Neutrophil (primary cell): ENCODE data around the gene PLRG1.

Experiments used
- H3K27ac ChIP-seq: fragments of 200-600 bp; sonication (generic); 2 replicates; pipeline ENCODE4 v1.5.1; 2016; ENCODE audit warnings: mild to moderate bottlenecking, moderate library complexity
- H3K27me3 ChIP-seq: fragments of 200-600 bp; sonication (generic); 2 replicates; pipeline ENCODE4 v1.6.0; 2016; ENCODE audit warnings: mild to moderate bottlenecking
- H3K36me3 ChIP-seq: fragments of 200-600 bp; sonication (generic); 2 replicates; pipeline ENCODE4 v1.5.1; 2017
- H3K4me1 ChIP-seq, 2 experiments: fragments of 200-600 bp in 1 of 2; sonication (generic) in 1 of 2; 1 replicate in 1 of 2; 2 replicates in 1 of 2; pipeline versions ENCODE4 v1.5.1 to v1.6.1; 2013 to 2016; ENCODE audit warnings: low read depth in 1 of 2, low read length in 1 of 2, mild to moderate bottlenecking in 1 of 2, moderate library complexity in 1 of 2; ENCODE audit not compliant: control insufficient read depth in 1 of 2, insufficient read depth in 1 of 2
- H3K4me3 ChIP-seq, 2 experiments: fragments of 200-600 bp in 1 of 2; sonication (generic) in 1 of 2; 1 replicate in 1 of 2; 2 replicates in 1 of 2; pipeline ENCODE4 v1.5.1; 2013 to 2016; ENCODE audit warnings: low read depth in 1 of 2, low read length in 1 of 2, mild to moderate bottlenecking in 1 of 2, moderate library complexity in 1 of 2
- H3K9me3 ChIP-seq: fragments of 200-600 bp; sonication (generic); 2 replicates; pipeline ENCODE4 v1.5.1; 2016
- TF ChIP-seq, protein P1 (sequence below): fragments of 200-600 bp; sonication (generic); IDR thresholded peaks from 2 replicates; pipeline ENCODE4 v1.5.1; 2016; ENCODE audit warnings: antibody characterized with exemption

Gene PLRG1

DNA sequence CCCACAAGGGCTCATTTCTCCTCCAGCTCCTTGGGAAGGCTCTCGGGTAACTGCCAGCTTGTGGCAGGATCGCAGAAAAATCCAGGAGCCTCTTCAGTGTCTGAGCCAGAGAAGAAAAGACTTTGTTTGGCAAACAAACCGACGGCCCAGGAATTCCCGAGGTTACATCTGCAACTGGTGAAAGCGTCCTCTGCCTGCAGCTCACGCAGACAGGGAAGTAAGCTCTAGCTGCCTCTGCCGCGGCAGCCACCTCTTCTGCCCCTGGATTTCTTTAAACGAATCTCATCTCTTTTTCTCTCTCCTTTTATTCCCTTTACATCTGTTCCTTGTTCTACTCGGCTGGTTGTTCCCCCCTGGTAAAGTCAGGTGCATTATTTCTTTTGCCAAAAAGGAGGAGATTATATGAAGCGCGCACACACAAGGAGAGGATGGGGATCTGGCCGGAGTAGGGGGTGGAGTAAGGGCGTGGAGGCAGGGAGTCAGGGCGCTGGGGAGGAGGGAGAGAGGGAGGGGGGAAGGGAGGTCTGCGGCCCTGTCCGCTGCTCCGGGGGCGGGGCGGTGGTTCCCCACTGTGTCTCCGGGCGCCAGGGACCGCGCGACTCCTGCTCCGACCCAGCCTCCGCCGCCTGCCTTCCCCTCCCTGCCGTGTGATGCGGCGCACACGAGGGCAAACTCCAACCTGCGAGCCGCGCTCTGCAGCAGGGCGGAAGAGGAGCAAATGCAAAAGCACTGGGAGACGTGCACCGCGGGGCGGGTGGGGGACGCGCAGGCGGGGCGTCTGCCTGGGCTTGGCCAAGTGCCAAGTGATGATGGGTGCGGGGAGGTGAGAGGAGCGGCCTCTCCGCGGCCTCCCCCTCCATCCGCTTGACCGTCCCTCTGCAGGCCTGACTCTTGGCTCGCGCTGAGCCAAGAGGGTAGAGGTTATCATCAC lies 58.6 kb downstream of the PLRG1 start, which contains the start of gene DCHS2:
Gene DCHS2 (minus strand): TSS at position 459 of the 931 bp plus-strand sequence. CDS start 444 bp downstream, at position 15.
- Histone ChIP-seq H3K27me3 (peaks cover 96% of the 10 kb centered on the region), H3K27ac (no peak within 1 kb of the TSS), H3K9me3 (no peaks in the 10 kb centered on the region), H3K4me1 (peaks cover 0 to 5% of the 10 kb centered on the region in 2 experiments), H3K36me3 (no peaks in the 10 kb centered on the region), H3K4me3 (no peak within 1 kb of the TSS)
- TF ChIP-seq, protein P1, sequence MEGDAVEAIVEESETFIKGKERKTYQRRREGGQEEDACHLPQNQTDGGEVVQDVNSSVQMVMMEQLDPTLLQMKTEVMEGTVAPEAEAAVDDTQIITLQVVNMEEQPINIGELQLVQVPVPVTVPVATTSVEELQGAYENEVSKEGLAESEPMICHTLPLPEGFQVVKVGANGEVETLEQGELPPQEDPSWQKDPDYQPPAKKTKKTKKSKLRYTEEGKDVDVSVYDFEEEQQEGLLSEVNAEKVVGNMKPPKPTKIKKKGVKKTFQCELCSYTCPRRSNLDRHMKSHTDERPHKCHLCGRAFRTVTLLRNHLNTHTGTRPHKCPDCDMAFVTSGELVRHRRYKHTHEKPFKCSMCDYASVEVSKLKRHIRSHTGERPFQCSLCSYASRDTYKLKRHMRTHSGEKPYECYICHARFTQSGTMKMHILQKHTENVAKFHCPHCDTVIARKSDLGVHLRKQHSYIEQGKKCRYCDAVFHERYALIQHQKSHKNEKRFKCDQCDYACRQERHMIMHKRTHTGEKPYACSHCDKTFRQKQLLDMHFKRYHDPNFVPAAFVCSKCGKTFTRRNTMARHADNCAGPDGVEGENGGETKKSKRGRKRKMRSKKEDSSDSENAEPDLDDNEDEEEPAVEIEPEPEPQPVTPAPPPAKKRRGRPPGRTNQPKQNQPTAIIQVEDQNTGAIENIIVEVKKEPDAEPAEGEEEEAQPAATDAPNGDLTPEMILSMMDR: no peak

DNA sequence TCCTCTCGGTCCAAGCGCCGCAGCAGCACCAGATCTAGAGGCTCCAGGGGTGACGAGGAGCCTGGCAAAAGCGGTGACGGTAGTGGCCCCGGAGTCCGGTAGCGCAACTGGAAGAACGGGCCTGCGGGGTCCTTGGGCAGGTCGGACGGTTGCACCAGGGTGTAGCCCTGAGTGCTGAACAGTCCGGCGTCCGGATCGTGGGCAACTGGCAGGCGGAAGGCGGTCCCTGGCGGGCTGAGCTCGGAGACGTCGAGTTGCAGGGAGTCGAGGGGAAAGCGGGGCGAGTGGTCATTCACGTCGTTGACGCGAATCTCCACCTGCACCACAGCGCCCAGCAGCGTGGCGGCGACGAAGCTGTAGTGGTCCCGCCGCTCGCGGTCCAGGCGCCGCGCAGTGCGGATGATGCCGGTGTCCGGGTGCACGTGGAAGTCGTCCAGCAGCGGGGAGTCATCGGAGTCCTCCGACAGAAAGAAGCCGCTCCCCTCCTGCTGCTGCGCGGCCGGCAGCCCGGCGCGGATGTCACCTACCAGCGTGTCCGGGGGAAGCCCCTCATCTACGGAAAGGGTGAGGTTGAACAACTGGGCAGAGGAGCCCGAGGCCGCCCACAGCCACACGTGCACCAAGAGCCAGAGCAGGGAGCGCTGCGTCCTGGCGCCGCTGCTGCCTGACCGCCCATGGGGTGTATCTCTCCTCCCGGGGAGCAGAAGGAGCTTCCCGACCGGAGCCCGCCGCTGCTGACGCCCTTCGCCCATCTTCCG lies 59.4 kb downstream of the PLRG1 start:
- TF ChIP-seq, protein P1: no peak
- Histone ChIP-seq H3K27ac (no peak overlapping the region), H3K4me1 (peaks cover 0 to 5% of the 10 kb centered on the region in 2 experiments), H3K4me3 (no peak overlapping the region), H3K9me3 (no peaks in the 10 kb centered on the region), H3K27me3 (peaks cover 98% of the 10 kb centered on the region), H3K36me3 (no peaks in the 10 kb centered on the region)

DNA sequence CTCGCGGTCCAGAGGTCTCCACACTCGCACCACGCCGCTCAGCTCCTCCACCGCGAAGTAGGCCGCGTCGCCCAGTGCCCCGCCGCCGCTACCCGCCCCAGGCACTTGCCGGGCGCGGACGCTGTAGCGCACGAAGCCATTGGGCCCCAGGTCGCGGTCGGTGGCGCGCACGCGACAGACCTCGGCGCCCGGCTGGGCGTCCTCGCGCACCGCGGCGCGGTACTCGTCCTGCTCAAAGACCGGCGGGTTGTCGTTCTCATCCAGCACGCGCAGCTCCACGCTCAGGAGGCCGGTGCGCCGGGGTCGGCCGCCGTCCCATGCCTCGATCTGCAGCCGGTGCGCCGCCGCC lies 60.0 kb downstream of the PLRG1 start:
- TF ChIP-seq, protein P1: no peak
- H3K4me1 ChIP-seq: peaks cover 0 to 5% of the 10 kb centered on the region in 2 experiments
- H3K27ac ChIP-seq: no peak overlapping the region
- peaks cover 100% of the 10 kb centered on the region for H3K27me3 ChIP-seq
- no peak overlapping the region for H3K4me3 ChIP-seq
- H3K9me3 ChIP-seq: no peaks in the 10 kb centered on the region
- H3K36me3 ChIP-seq: no peaks in the 10 kb centered on the region

DNA sequence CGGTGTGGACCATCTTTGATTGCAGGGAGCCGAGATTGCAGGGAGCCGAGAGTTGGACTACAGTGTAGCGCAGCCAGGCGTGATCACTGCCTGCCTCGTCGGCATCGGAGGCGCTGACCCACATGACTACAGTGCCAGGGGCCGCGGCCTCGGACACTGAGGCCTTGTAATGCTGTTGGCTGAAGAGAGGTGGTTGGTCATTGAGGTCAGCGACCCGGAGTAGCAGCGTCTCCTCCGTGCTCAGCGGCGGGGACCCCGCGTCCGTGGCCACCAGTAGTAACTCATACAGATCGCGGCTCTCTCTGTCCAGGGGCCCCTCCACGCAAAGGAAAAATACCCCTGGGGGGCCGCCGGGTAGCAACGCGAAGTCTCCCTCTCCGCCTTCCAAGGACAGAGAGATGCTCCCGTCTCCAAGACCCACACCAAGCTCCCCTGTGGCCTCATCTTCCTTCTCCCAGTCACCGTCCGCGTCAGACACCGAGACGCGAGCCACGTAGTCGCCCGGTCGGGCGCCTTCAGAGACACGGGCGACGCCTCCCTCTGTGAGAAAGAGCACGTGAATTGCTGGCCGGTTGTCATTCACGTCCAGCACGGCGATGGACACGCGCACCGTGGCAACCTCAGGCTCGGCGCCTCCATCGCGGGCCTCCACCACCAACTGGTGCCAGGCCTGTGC lies 60.5 kb downstream of the PLRG1 start:
- no peaks in the 10 kb centered on the region for H3K9me3 ChIP-seq
- no peak overlapping the region for H3K27ac ChIP-seq
- H3K4me3 ChIP-seq: no peak overlapping the region
- TF ChIP-seq, protein P1: no peak
- H3K4me1 ChIP-seq: peaks cover 0 to 5% of the 10 kb centered on the region in 2 experiments
- peaks cover 98% of the 10 kb centered on the region for H3K27me3 ChIP-seq
- H3K36me3 ChIP-seq: no peaks in the 10 kb centered on the region

DNA sequence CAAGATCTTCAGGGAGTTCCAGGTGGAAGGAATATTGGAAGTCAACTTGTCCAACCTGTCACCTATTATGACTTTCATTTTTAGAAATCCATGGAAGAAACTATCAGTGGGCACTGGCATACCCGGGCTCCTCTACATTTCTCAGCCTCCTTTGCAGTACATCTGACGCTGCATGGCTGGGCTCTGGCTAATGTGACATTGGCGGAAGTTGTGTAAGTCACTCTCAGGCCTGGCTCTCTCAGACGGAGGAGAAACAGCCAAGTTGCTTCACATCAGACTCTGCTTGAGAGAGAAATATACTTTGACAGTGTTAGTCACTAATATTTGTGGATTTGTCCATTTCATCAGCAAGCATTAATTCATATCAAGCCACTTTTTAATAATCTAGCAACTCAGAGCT lies 63.1 kb downstream of the PLRG1 start:
- Histone ChIP-seq H3K27ac (no peak overlapping the region), H3K9me3 (no peaks in the 10 kb centered on the region), H3K4me1 (peaks cover 0 to 5% of the 10 kb centered on the region in 2 experiments), H3K4me3 (no peak overlapping the region), H3K27me3 (peaks cover 86% of the 10 kb centered on the region), H3K36me3 (no peaks in the 10 kb centered on the region)
- TF ChIP-seq, protein P1: no peak
